Panc1 (cell line): ENCODE results near the gene DCUN1D2. TPM values are rescaled to one million over a fixed set of nuclear protein-coding genes. Genes with fewer than 3 reads are reported as not detected.

ENCODE experiments used
- ATAC-seq: fragments of 200-7000 bp; cut with Tn5 transposase; 2 replicates; pipeline ENCODE4 v1.9.1; 2020; ENCODE audit warnings: mild to moderate bottlenecking, moderate library complexity
- BruUV-seq: library from RNA; stranded (reverse); fragments of 400-500 nt; replicated peaks from 2 replicates; lab custom pipeline; 2021; lab: Mats Ljungman, UMichigan
- CTCF ChIA-PET: fragments of 300-600 bp; sonication (Branson Sonifier 250); formaldehyde crosslinking; loops from one replicate; lab custom pipeline; 2022; ENCODE audit warnings: antibody characterized with exemption; lab: Charles Lee
- POLR2A ChIA-PET: fragments of 300-600 bp; sonication (Branson Sonifier 250); formaldehyde crosslinking; loops from one replicate; lab custom pipeline; 2022; ENCODE audit warnings: antibody characterized with exemption; lab: Charles Lee
- DNase-seq: peaks from one replicate; pipeline ENCODE4 v3.0.0-alpha.2; 2010; ENCODE audit warnings: low read depth, low spot score
- H3K27ac ChIP-seq: 2 replicates; pipeline ENCODE4 v1.5.1; 2011; ENCODE audit warnings: mild to moderate bottlenecking, low read length, inconsistent platforms
- H3K27me3 ChIP-seq: fragments of 200-500 bp; sonication (Bioruptor generic); 2 replicates; pipeline ENCODE4 v1.6.0; 2014; ENCODE audit warnings: low read length, inconsistent platforms; ENCODE audit not compliant: control insufficient read depth, insufficient read depth
- H3K36me3 ChIP-seq: fragments of 200-500 bp; sonication (Bioruptor generic); 2 replicates; pipeline ENCODE4 v1.5.1; 2014; ENCODE audit warnings: inconsistent platforms, mild to moderate bottlenecking, low read length, moderate library complexity; ENCODE audit not compliant: control insufficient read depth, insufficient read depth
- H3K4me1 ChIP-seq: 2 replicates; pipeline ENCODE4 v1.5.1; 2011; ENCODE audit warnings: inconsistent platforms, mild to moderate bottlenecking, low read length, moderate library complexity; ENCODE audit not compliant: control insufficient read depth, insufficient read depth
- H3K4me3 ChIP-seq, 2 experiments: 2 replicates each; pipeline ENCODE4 v1.5.1; 2011 to 2012; ENCODE audit warnings: low read depth in 2 of 2, low read length in 2 of 2, mild to moderate bottlenecking in 2 of 2, inconsistent platforms in 1 of 2, moderate library complexity in 1 of 2
- H3K9me3 ChIP-seq: fragments of 200-500 bp; sonication (Bioruptor generic); 2 replicates; pipeline ENCODE4 v1.5.1; 2014; ENCODE audit warnings: low read depth, mild to moderate bottlenecking, inconsistent platforms, low read length, moderate library complexity; ENCODE audit not compliant: control insufficient read depth, insufficient read depth
- CTCF ChIP-seq: fragments of 450-650 bp; IDR thresholded peaks from 2 replicates; pipeline ENCODE4 v1.5.1; 2017; ENCODE audit warnings: mild to moderate bottlenecking
- POLR2AphosphoS5 ChIP-seq: IDR thresholded peaks from 2 replicates; pipeline ENCODE4 v1.6.1; 2012; ENCODE audit warnings: mild to moderate bottlenecking, low read depth, low read length, moderate library complexity
- REST ChIP-seq, 2 experiments: IDR thresholded peaks; 2 replicates each; pipeline ENCODE4 v1.6.1; 2011 to 2012; ENCODE audit warnings: low read depth in 2 of 2, control low read depth in 1 of 2, low read length in 1 of 2, mild to moderate bottlenecking in 1 of 2, moderate library complexity in 1 of 2; ENCODE audit not compliant: insufficient read depth in 1 of 2
- SIN3A ChIP-seq: IDR thresholded peaks from 2 replicates; pipeline ENCODE4 v1.6.1; 2012; ENCODE audit warnings: low read depth, mild to moderate bottlenecking, low read length, moderate library complexity, borderline replicate concordance; ENCODE audit not compliant: insufficient read depth
- TCF7L2 ChIP-seq: IDR thresholded peaks from 2 replicates; pipeline ENCODE4 v1.6.1; 2011; ENCODE audit warnings: mild to moderate bottlenecking, low read depth, low read length, inconsistent platforms
- in situ Hi-C: cut with HindIII; loops from 2 replicates; pipeline ENCODE4 v1.10.0; 2016; ENCODE audit warnings: low sequenced_read_pairs, low pct_unique_long_range_greater_than_20kb
- intact Hi-C: fragments of 100-400 bp; cut with micrococcal nuclease; formaldehyde crosslinking; loops from one replicate; pipeline ENCODE4 v1.10.0; 2022; ENCODE audit not compliant: unreplicated experiment
- total RNA-seq: library from RNA; stranded (reverse); gene quantifications from one replicate; pipeline ENCODE4 v1.2.1, GENCODE V29; 2021; ENCODE audit not compliant: unreplicated experiment

DCUN1D2 gene
- total RNA-seq, 1 experiment from 2014 or later, result 22.8 TPM

GRCh38 chr13:113475911-113476310 is 14.6 kb downstream of the DCUN1D2 start:
- Histone ChIP-seq H3K27ac (no peak overlapping the region), H3K4me1 (no peaks in the 10 kb centered on the region), H3K27me3 (no peaks in the 10 kb centered on the region), H3K36me3 (peaks cover 4% of the 10 kb centered on the region; the same call in 1 of the 2 replicates), H3K9me3 (no peaks in the 10 kb centered on the region), H3K4me3 (no peak overlapping the region)
- in situ Hi-C loops (no loop called here), intact Hi-C loops (no loop called here)
- ChIA-PET CTCF (no interaction called here), POLR2A (no interaction called here)
- DNase-seq (no peak), ATAC-seq (no peak)
- no TSS peak for BruUV-seq
- TF ChIP-seq POLR2AphosphoS5 (no peak), REST (IDR thresholded peaks at IDR 0.05; ENCODE audit: insufficient read depth in 1 of 2, low read depth in 2 of 2, low read length in 1 of 2) (no peak), SIN3A (no peak), TCF7L2 (no peak), CTCF (no peak)

- ATAC-seq (no peak), DNase-seq (no peak)
- Histone ChIP-seq H3K4me1 (no peaks in the 10 kb centered on the region), H3K27me3 (no peaks in the 10 kb centered on the region), H3K4me3 (no peak overlapping the region), H3K27ac (no peak overlapping the region), H3K36me3 (peaks cover 4% of the 10 kb centered on the region; the same call in 1 of the 2 replicates), H3K9me3 (no peaks in the 10 kb centered on the region)
- BruUV-seq, result no TSS peak
- intact Hi-C loops (no loop called here), in situ Hi-C loops (no loop called here)
- TF ChIP-seq REST (IDR thresholded peaks at IDR 0.05; ENCODE audit: insufficient read depth in 1 of 2, low read depth in 2 of 2, low read length in 1 of 2) (no peak), CTCF (no peak)
- CTCF ChIA-PET, result no interaction called here
- POLR2A ChIA-PET, result no interaction called here
Observed at GRCh38 chr13:113475280-113475679, 15.2 kb downstream of the DCUN1D2 start.
